ENCODE results near the gene KRTAP4-5.
"Not testable (repeated sequence)": the region's sequence is repeated elsewhere in the genome, so short reads cannot be mapped to it uniquely, and the experiment has no call there.

Gene KRTAP4-5

GRCh38 chr17:41139865-41140264, 9.8 kb downstream of the KRTAP4-5 start:
- H3K4me1 ChIP-seq; DNase-seq (ENCODE audit: low spot score in 2 of 2); H3K4me3 ChIP-seq; H3K9me3 ChIP-seq; in situ Hi-C loops (cut with MboI; ENCODE audit: low sequenced_read_pairs); H3K27me3 ChIP-seq (ENCODE audit: low read depth); H3K36me3 ChIP-seq (replicated peaks): not testable (repeated sequence)

- no peaks in the 10 kb centered on the region for H3K36me3 ChIP-seq (replicated peaks)
- in situ Hi-C loops (cut with MboI; ENCODE audit: low sequenced_read_pairs): no loop called here
- no peaks in the 10 kb centered on the region for H3K4me1 ChIP-seq
- no peaks in the 10 kb centered on the region for H3K9me3 ChIP-seq
- H3K4me3 ChIP-seq: no peak overlapping the region
- no peak for DNase-seq (ENCODE audit: low spot score in 2 of 2)
- no peaks in the 10 kb centered on the region for H3K27me3 ChIP-seq (ENCODE audit: low read depth)
Observed at GRCh38 chr17:41133880-41134735, 15.5 kb downstream of the KRTAP4-5 start.

DNA sequence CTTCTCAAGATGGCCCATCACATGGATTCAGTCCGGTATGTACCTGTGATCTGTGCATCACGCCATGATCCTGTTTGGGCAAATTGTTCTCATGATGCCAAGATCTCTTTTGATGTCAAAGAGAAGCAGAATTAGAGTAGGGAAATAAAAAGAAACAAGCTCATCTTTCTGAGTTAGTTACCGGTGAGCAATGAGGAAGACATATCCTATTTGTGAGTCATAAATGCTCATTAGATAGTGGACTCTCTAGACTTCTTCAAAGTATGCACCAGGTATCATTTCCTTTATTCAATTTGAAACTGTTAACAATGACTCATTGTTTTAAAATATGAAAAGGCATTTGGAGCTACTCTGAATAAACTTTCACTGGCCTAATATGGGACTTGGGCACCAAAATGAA, 17.6 kb downstream of the KRTAP4-5 start:
- Histone ChIP-seq H3K9me3 (no peaks in the 10 kb centered on the region), H3K36me3 (replicated peaks) (no peaks in the 10 kb centered on the region), H3K4me1 (no peaks in the 10 kb centered on the region), H3K27me3 (ENCODE audit: low read depth) (no peaks in the 10 kb centered on the region), H3K4me3 (no peak overlapping the region)
- in situ Hi-C loops (cut with MboI; ENCODE audit: low sequenced_read_pairs): no loop called here
- no peak for DNase-seq (ENCODE audit: low spot score in 2 of 2)

- Histone ChIP-seq H3K36me3 (replicated peaks) (no peaks in the 10 kb centered on the region), H3K4me3 (no peak overlapping the region), H3K9me3 (no peaks in the 10 kb centered on the region), H3K27me3 (ENCODE audit: low read depth) (no peaks in the 10 kb centered on the region; the same call in 1 of the 2 replicates), H3K4me1 (no peaks in the 10 kb centered on the region)
- no peak for DNase-seq (ENCODE audit: low spot score in 2 of 2)
- in situ Hi-C loops (cut with MboI; ENCODE audit: low sequenced_read_pairs): no loop called here
Observed at GRCh38 chr17:41127371-41127770, 22.3 kb downstream of the KRTAP4-5 start.

DNA sequence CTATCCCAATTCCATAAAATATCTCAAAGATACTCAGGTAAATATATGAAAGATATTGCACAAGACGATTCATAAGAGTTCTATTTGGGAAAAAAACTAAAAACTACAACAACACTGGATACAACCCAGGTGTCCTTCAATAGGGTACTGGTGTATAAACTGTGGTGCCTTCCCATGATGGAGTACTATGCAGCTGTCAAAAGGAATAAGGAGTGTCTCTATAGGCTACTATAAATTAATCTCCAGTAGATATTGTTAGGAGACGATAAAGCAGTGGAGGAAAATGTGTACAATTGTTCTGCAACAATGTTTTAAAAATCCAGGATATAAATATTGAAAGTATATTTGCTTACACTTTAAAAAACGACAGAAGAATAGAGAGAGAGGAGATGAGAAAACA, 23.2 kb downstream of the KRTAP4-5 start:
- no peak overlapping the region for H3K4me3 ChIP-seq
- H3K36me3 ChIP-seq (replicated peaks): no peaks in the 10 kb centered on the region
- DNase-seq (ENCODE audit: low spot score in 2 of 2): no peak
- H3K27me3 ChIP-seq (ENCODE audit: low read depth): no peaks in the 10 kb centered on the region; the same call in 1 of the 2 replicates
- H3K9me3 ChIP-seq: no peaks in the 10 kb centered on the region
- in situ Hi-C loops (cut with MboI; ENCODE audit: low sequenced_read_pairs): no loop called here
- H3K4me1 ChIP-seq: no peaks in the 10 kb centered on the region

DNA sequence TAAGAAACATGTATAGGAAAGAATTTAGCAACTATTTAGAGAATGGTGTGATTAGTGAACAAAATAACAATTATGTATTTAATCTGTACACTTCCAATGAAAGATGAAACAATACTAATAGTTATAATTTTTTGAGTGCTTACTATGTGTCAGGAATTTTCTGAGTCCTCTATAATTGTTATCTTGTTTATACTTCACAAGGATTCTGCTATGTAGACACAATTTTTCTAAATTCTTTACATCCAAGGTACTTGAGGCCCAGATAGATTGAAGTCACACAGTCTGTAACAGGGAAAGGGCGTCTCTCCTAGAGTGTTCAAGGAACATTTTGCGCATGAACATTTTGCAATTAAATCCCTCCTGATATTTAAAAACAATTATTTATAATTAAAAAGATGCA, 24.6 kb downstream of the KRTAP4-5 start:
- Histone ChIP-seq H3K4me1 (no peaks in the 10 kb centered on the region), H3K4me3 (no peak overlapping the region), H3K36me3 (replicated peaks) (no peaks in the 10 kb centered on the region), H3K27me3 (ENCODE audit: low read depth) (no peaks in the 10 kb centered on the region; the same call in 1 of the 2 replicates), H3K9me3 (no peaks in the 10 kb centered on the region)
- in situ Hi-C loops (cut with MboI; ENCODE audit: low sequenced_read_pairs): no loop called here
- DNase-seq (ENCODE audit: low spot score in 2 of 2): no peak

DNA sequence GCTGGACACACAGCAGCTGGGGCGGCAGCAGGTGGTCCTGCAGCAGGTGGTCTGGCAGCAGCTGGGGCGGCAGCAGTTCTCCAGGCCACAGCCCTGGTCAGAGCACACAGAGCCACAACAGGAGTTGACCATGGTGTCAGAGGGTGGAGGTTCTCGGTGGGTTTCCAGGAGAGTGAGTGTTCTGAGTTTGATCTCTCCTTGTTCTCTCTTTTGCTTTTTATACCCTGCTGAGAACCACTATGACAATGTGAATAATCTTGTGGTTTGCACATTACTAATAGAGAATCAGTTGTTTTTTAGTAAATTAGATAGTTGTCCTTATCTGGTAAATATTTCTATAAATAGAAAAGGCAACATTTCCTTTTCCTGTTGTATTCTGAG, 25.6 kb downstream of the KRTAP4-5 start, which contains the start of gene KRTAP4-12:
Gene KRTAP4-12, minus strand, starts transcription at position 192 of the 381 bp plus-strand sequence. Its CDS starts 60 bp downstream, at position 132.
- H3K4me1 ChIP-seq; H3K4me3 ChIP-seq; H3K27me3 ChIP-seq (ENCODE audit: low read depth); H3K36me3 ChIP-seq (replicated peaks); DNase-seq (ENCODE audit: low spot score in 2 of 2); in situ Hi-C loops (cut with MboI; ENCODE audit: low sequenced_read_pairs); H3K9me3 ChIP-seq: not testable (repeated sequence)

DNA sequence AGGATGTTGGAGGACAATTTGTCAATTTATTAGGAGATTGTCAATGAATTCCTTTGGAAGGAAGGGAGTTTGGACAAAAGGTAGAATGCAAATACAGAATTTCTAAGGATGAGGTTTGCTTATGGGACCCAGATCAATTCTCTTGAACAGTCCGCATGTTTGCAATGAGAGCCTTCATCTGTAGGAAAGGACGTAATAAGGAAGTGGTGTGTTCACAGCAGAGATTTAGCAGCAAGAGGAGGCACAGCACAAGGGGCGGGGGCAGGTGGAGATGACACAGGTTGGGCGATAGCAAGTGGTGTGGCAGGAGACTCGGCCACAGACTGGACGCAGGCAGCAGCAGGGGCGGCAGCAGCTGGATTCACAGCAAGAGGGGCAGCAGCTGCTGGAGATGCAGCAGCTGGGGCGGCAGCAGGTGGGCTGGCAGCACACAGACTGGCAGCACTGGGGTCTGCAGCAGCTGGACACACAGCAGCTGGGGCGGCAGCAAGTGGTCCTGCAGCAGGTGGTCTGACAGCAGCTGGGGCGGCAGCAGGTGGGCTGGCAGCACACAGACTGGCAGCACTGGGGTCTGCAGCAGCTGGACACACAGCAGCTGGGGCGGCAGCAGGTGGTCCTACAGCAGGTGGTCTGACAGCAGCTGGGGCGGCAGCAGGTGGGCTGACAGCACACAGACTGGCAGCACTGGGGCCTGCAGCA, 26.2 kb downstream of the KRTAP4-5 start:
- H3K27me3 ChIP-seq (ENCODE audit: low read depth); DNase-seq (ENCODE audit: low spot score in 2 of 2); in situ Hi-C loops (cut with MboI; ENCODE audit: low sequenced_read_pairs): not testable (repeated sequence)

GRCh38 chr17:41121742-41122141, 27.9 kb downstream of the KRTAP4-5 start:
- no peaks in the 10 kb centered on the region for H3K36me3 ChIP-seq (replicated peaks)
- no peaks in the 10 kb centered on the region for H3K4me1 ChIP-seq
- H3K9me3 ChIP-seq: no peaks in the 10 kb centered on the region
- no peak for DNase-seq (ENCODE audit: low spot score in 2 of 2)
- no peak overlapping the region for H3K4me3 ChIP-seq
- in situ Hi-C loops (cut with MboI; ENCODE audit: low sequenced_read_pairs): no loop called here
- peaks cover 3% of the 10 kb centered on the region; the same call in 1 of the 2 replicates for H3K27me3 ChIP-seq (ENCODE audit: low read depth)

More for the DNA sequence above, 26.2 kb downstream of the KRTAP4-5 start:
- H3K36me3 ChIP-seq (replicated peaks); H3K4me1 ChIP-seq; H3K4me3 ChIP-seq; H3K9me3 ChIP-seq: not testable (repeated sequence)

DNA sequence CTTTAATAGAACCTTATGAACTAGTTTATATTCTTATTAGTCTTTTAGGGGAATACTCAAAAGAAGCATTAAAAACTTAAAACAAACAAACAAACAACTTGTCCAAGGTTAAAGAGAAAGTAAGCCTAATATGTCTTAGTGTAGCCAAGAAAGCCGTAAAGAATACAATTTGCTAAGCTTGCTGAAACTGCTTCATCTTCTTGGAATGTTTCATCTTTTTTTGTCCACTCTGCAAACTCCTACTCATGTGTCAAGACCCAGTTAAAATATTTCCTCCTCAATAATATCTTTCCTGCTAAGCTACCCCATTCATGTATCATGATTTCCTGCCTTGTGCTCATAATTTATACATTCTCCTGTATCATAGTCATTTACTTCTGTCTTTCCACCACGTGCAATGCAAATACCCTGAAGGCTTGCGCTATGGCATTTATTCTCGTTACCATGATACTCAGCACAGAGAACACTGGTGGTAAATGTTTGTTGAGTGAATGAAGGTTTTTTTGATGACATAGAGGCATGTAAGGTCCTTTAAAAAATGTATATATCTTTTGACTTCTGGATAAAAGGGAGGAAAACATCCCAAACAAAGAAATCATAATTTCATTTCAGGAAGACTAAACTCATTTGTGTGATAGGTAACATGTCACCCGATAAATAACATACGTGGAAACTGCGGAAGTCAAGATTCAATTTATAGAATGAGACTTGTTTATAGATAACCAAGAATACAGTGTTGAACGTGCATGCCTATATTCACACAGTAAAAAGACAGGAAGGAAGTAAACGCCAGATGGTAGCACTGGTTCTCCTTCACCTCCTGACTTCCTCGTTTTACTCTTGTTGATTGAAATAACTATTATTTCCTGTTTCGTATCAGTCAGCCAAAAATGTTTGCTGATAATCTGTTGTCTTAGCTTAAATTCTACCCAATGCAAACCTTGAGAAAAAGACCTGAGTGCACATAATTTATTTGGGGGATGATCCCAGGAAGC, 29.6 kb downstream of the KRTAP4-5 start:
- in situ Hi-C loops (cut with MboI; ENCODE audit: low sequenced_read_pairs); H3K27me3 ChIP-seq (ENCODE audit: low read depth); H3K4me3 ChIP-seq; H3K9me3 ChIP-seq; H3K4me1 ChIP-seq; DNase-seq (ENCODE audit: low spot score in 2 of 2); H3K36me3 ChIP-seq (replicated peaks): not testable (repeated sequence)

- H3K27me3 ChIP-seq (ENCODE audit: low read depth): 0 out of 2 replicates have a peak, but pooled peaks cover 3% of the 10 kb centered on the region
- no peaks in the 10 kb centered on the region for H3K4me1 ChIP-seq
- in situ Hi-C loops (cut with MboI; ENCODE audit: low sequenced_read_pairs): no loop called here
- no peak for DNase-seq (ENCODE audit: low spot score in 2 of 2)
- H3K9me3 ChIP-seq: no peaks in the 10 kb centered on the region
- H3K36me3 ChIP-seq (replicated peaks): no peaks in the 10 kb centered on the region
- H3K4me3 ChIP-seq: no peak overlapping the region
Observed at GRCh38 chr17:41118721-41119120, 30.9 kb downstream of the KRTAP4-5 start.

- H3K4me3 ChIP-seq; H3K4me1 ChIP-seq; H3K9me3 ChIP-seq; DNase-seq (ENCODE audit: low spot score in 2 of 2); H3K36me3 ChIP-seq (replicated peaks); H3K27me3 ChIP-seq (ENCODE audit: low read depth); in situ Hi-C loops (cut with MboI; ENCODE audit: low sequenced_read_pairs): not testable (repeated sequence)
Observed at GRCh38 chr17:41117846-41118386, 31.7 kb downstream of the KRTAP4-5 start, which contains the start of gene KRTAP4-11. Gene KRTAP4-11 (minus strand): TSS chr17:41118373. CDS start chr17:41118315, 58 bp downstream.

DNA sequence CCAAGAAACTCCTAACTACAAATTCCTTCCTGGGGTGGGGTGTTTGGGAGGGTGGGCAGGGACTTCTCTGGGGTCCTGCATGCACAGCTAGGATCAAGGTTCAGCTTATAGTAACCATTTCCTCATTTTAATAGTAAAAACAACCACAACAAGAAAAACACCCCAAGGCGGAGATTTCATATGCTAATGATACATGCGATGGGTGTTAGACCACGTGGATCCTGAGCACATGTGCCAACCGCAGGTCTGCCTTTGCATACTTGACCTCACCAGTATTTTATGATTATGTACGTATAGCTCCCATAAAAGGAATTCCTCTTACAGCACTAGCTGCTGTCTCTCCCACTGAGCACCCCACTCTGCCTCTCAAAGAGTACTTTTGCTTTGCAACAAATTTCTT, 33.3 kb downstream of the KRTAP4-5 start:
- no peak overlapping the region for H3K4me3 ChIP-seq
- H3K4me1 ChIP-seq: no peaks in the 10 kb centered on the region
- no peak for DNase-seq (ENCODE audit: low spot score in 2 of 2)
- H3K9me3 ChIP-seq: no peaks in the 10 kb centered on the region; the same call in 1 of the 2 replicates
- H3K27me3 ChIP-seq (ENCODE audit: low read depth): 0 out of 2 replicates have a peak, but pooled peaks cover 3% of the 10 kb centered on the region
- in situ Hi-C loops (cut with MboI; ENCODE audit: low sequenced_read_pairs): no loop called here
- H3K36me3 ChIP-seq (replicated peaks): no peaks in the 10 kb centered on the region

Measured in HAP-1 (cell line).